ENCODE measurements around the gene PKNOX1.
"Not testable (repeated sequence)": the region's sequence is repeated elsewhere in the genome, so short reads cannot be mapped to it uniquely, and the experiment has no call there.

Gene PKNOX1

GRCh38 chr21:43064265-43064917 lies 90.0 kb downstream of the PKNOX1 start:
- DNase-seq, result not testable (repeated sequence)

GRCh38 chr21:43065991-43066390 lies 91.6 kb downstream of the PKNOX1 start:
- DNase-seq, result not testable (repeated sequence)

DNA sequence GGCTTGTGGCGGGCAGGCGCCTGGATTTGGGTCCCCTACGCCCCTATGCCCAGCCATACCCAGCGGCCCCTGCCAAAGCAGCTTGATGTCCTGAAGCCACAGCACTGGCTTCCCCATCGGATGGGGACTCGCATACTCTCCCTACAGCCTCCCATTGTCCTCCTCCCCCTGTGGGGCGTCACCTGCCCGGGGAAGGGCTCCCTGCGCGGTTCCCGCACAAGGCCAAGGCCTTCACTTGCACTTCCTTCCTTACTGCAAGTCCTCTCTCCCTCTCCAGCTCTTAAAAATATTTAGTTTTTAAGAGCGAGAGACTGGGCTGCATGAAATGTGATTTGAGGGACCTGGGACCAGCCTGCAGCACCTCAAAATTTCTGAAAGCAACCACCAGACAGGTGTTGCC lies 92.3 kb downstream of the PKNOX1 start:
- DNase-seq, result not testable (repeated sequence)

DNA sequence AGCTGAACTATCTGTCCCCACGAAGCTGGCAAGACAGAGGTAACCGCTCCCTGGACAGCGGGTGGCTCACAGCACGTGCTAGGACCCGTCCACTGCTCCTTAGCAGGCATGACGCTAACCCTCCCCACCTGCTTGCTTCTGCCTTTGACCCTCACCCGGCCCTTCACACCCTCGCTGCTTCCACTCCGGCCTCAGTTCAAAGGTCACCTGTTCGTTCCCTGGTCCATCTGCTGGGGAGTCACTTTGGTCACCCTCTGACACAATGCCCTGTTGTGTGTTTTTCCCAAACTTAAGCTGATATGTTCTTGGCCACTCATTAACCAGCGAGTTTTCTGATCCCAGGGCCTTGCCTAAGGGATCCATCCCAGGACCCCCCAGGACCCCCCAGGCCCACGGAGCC lies 93.7 kb downstream of the PKNOX1 start:
- not testable (repeated sequence) for DNase-seq

- not testable (repeated sequence) for DNase-seq
These were observed 95.3 kb downstream of the PKNOX1 start for GRCh38 chr21:43069682-43070081.

DNA sequence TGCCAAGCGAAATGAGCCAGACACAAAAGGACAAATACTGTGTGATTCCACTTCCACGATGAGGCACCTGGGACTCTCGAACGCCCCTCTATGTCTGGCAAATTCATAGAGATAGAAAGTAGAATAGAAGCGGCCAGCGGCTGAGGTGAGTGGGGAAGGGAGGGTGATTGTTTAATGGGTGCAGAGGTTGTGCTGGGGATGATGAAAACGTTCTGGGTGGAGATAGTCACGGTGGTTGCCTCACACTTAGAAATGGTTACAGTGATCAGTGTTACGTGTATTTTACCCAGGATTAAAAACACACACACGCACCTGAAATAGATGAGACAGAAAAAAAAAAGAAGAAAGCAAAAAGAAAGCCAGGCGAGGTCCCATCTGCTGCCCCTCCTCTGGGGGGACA lies 98.4 kb downstream of the PKNOX1 start:
- not testable (repeated sequence) for DNase-seq

- not testable (repeated sequence) for DNase-seq
These were observed 100.2 kb downstream of the PKNOX1 start for GRCh38 chr21:43074401-43075169.

DNA sequence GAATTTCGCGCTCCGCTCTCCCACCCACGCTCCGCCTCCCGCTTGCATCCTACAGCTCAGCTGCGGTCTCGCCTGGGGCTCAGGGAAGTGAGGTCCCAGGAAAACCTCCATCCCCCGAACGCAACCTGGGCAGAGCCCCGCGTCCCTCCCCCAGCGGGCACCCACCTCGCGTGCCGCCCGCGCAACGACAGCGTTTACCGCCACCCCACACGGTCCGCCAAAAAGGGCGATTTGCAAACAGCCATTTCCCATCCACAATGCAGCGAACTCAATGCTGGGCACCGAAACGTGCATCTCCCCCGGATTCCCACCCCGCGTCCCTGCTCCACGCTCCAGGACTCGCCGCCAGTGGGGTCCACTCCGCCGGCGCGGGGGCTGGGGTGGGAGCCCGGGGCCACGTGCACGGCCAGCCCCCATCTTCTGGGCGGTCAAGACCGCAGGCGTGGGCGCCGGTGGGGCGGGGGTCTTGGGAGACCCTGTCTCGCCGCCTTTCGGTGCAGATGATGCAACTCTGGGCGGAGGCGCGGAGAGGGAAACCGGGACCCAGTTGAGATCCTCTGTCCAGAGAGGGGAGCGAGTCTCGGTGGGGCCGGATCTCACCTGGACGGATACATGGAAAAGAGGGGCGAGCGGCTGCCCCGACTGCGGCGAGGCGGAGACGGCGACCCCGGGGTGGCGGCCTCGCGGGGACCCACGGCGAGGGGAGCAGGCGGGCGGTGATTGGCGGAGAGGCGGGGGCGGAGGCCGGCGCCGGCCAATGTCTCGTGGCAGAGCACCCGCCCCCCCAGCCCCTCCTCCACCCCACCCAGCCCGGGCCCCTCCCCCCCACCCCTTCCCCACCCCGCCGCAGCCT lies 101.0 kb downstream of the PKNOX1 start, which contains the start of gene CBS:
Gene CBS, minus strand, starts transcription at position 666 of the 853 bp plus-strand sequence. CDS start 3,642 bp downstream, outside the sequence.
- DNase-seq, result not testable (repeated sequence)

- DNase-seq, result not testable (repeated sequence)
These were observed 101.8 kb downstream of the PKNOX1 start for GRCh38 chr21:43076023-43076637.

- not testable (repeated sequence) for DNase-seq
These were observed 102.3 kb downstream of the PKNOX1 start for GRCh38 chr21:43076643-43077042.

- not testable (repeated sequence) for DNase-seq
These were observed 108.4 kb downstream of the PKNOX1 start for GRCh38 chr21:43082587-43083300.
